ENCODE measurements around the gene CABYR.

GRCh38 chr18:24185805-24186204 lies 46.9 kb downstream of the CABYR start:
- TF ChIP-seq YY1 (IDR thresholded peaks at IDR 0.05; ENCODE audit: low read depth) (no peak), ZBTB7A (IDR thresholded peaks at IDR 0.05; ENCODE audit: low read depth) (no peak), TEAD4 (IDR thresholded peaks at IDR 0.05) (no peak), REST (IDR thresholded peaks at IDR 0.05; ENCODE audit: low read depth) (no peak), EP300 (IDR thresholded peaks at IDR 0.05; ENCODE audit: borderline replicate concordance) (no peak), TAF1 (IDR thresholded peaks at IDR 0.05; ENCODE audit: low read depth) (no peak), NFIC (IDR thresholded peaks at IDR 0.05) (no peak), MAX (IDR thresholded peaks at IDR 0.05) (no peak)

All from Ishikawa (cell line).